Skin of body (tissue), 2 donors: ENCODE data around the gene CSTPP1. TPM values are rescaled to one million over a fixed set of nuclear protein-coding genes. Genes with fewer than 3 reads are reported as not detected.
"Not testable (repeated sequence)": the region's sequence is repeated elsewhere in the genome, so short reads cannot be mapped to it uniquely, and the experiment has no call there.

Experiments used
- DNase-seq: peaks from one replicate; lab custom pipeline; 2025; lab: John Stamatoyannopoulos, UW
- total RNA-seq: library from RNA; depleted of rRNA; stranded (reverse); fragments of >200 nt; gene quantifications from one replicate; pipeline ENCODE4 v1.2.3, GENCODE V29; 2014

CSTPP1 gene
- total RNA-seq, 1 donor from 2014 or later = 20.7 TPM

DNA sequence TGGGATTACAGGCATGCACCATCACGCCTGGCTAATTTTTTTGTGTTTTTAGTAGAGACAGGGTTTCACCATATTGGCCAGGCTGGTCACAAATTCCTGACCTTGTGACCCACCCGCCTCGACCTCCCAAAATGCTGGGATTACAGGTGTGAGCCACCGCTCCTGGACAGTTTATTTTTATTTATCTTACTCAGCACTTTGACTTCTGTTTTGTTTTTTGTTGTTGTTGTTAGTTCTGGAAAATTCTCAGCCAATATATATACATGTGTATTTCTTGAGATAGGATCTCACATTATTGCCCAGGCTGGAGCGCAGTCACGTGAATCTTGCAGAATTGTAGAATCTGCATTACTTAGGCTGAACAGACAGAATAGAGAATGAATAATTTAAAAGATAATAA, 107.6 kb downstream of the CSTPP1 start:
- no peak for DNase-seq

DNA sequence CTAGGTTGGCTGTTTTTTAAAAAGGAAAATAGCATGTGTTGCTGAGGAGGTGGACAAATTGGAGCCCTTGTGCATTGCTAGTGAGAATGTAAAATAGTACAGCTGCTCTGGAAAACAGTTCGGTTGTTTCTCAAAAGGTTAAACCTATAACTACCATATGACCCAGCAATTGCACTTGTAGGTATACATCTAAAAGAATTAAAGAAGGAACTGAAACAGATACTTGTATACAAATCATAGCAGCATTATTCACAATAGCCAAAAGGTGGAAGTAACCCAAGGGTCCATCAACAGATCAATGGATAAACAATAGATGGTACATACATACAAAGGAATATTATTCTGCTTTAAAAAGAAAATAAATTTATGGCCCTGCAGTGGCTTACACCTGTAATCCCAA, 111.4 kb downstream of the CSTPP1 start:
- DNase-seq = no peak

DNA sequence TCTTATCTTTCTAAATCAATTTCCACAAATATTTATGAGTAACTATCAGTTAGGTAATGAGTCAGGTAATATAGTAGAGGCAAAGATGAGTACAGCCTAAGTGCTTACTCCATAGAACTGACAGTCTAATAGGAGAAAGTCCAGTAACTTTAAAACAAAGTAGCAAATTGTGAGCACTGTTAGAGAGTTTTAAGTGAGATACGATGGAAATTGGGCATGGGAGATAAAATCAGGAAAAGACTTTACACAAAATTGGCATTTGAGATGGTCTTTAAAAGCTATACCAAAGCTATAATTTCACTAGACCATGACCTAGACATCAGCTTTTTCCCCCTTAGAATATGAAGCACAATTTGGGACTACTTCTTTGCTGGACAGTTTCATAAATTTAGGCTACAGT, 113.7 kb downstream of the CSTPP1 start:
- DNase-seq = no peak

DNA sequence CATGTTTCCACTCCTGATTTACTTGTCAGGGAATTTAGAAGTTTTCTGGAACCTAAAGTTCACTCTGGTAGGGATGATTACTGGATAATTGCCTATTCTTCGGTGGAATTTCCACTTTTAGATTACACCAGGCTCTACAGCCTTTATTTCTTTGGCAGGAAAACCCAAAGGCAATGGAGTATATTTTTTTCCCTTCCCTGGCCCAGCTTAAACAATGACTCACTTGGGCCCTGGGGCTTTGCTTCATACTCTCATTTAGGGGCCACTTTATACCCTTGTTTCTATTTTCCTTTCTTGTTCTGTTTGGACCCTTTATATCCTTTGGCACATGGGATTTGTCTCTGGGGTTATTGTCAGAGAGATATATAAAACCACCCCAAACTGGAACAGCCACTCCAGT, 114.7 kb downstream of the CSTPP1 start:
- DNase-seq = peak; percentile 44

DNA sequence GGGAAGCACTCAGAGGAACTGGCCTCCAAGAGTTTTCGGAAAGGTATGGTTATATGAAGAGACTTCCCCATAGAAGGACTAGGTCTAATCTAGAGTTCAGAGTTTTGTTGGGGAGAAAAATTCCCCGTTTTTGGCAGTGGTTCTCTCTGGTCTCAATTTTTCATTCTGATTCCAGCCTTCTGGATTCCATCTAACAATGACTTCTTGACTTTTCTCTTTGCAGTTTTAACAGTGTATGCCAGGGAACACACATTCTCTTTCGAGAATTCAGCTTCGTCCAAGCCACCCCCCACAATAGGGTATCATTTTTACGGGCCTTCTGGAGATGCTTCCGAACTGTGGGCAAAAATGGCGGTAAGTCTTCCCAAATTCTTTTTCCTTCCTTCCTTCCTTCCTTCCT, 115.6 kb downstream of the CSTPP1 start:
- no peak for DNase-seq

DNA sequence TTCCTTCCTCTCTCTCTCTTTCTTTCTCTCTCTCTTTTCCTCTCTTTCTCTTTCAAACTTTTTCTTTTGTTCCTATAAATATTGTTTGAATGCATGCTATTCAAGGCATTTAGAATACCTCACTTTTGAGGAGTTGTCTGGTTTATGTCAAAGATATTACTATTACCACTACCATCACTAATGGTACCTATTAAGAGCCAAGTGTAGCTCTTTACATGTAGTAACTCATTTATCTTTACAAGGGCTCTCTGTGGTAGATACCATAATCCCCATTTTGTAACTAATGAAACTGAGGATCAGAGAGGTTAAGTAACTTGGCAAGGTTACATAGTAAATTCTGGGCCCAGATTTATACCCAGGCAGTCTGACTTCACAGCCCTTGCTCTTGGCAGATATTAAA, 116.0 kb downstream of the CSTPP1 start:
- no peak for DNase-seq

DNA sequence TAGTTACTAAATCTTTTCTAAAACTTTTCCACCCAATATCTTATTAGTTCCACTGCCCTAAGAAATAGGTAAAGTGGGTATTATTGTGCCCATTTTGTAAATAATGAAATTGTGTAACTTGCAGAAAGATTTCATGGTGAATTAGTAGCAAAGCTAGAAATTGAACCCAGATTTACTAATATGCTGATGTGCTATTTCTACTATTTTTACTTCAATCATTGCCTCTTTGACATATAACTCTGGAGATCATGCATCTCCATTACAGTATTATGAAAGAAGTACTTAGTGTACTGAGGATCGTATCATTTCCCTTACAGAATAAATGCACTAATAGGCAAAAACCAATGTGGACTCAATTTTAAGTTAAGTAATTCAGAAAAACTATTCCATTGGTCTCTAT, 119.0 kb downstream of the CSTPP1 start:
- no peak for DNase-seq

DNA sequence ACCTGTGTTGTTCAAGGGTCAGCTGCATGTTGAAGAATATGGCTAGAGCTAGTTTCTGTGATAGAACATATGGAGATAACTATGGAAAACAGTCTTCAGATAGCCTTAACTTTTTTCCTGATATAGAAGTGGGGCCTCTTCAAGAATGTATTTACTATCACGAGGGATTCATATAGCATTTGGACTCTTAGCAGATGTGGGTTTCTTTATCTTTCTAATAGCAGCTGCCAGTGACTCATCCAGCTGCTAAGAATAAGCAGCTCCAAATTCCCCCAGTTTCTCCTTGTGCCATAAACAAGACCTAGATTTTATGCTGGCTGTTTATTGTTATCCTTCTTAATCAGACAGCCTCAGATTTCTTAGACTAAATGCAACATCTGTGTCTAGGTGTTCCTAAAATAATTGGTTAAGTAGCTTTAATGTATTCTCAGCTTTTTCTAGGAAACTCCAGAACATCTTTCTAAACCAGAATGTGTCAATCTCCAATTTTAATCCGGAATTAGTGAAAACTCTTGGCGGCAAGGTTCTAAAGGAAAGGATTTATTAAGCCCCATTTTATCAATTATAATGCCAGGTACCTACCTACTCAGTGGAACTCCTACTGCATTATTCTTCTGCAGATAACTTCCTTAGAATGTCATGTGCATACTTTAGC, 119.8 kb downstream of the CSTPP1 start:
- DNase-seq = peak; percentile 62

DNA sequence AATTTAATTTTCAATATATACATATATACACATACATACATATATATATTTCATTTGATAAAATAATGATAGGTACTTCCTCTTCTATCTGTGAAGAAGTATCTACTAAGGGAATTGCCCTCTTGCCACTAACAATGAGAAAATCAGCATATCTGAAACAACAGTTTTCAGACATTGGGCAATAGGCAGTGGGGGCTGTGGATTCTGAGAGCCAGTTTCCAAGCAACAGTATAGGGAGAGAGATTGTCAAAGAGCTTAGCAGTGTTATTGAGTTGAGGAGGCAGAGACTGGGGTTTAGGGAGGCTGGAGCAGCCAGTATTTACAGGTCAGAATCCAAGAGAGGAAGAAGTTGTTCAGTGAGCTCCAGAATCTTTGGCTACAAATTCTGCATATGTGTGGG, 120.8 kb downstream of the CSTPP1 start:
- no peak for DNase-seq

DNA sequence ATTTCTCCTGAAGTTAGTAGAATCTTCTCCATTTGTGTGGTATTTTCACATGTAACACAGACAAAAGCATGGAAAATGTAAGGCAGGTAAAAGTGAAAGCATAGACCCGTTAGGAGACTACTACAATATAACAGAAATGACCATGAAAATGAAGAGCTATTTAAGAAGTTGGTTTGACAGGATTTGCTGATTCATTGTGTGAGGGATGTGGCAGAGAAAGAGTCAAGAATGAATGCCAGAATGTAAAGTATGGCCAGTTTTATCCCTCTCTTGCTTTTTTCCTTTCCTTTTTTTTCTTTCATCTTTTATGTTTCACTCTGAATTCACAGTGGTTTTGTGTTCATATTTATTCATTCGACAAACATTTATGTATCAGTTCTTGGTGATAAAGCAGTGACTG, 124.2 kb downstream of the CSTPP1 start:
- DNase-seq = no peak

DNA sequence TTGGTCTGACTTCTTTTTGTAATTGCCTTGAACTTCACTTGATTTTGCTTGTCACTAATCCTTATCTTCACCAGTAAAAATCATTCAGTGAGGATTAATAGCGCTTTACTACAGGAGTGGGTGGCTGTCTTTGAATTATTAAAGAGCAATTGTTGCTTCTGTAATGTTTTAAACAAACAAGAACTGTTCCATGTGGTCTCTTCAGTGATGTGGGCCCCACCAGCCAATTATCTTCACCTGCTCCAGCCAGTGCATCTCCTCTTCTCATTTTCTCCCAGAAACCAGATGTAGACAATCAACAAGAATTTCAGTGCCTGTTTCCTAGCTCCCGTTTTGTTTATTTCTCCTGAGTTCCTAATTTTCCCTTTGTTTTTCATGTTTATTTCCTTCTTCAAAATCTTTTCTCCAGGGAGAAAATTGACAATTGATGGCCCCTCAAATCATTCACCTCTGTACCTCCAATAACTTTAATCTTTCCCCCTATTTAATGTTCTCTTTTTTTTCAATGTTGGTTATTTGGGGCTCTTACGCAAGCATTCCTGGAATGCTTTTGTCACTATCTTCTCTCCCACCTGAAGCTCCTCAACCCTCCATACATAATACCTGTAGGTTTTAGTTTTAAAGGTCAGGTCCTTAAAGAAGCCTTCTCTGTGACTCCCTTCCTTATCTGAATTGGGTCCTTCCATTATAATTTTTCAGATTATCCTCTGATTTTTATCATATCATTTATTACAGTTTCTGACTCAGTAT, 125.0 kb downstream of the CSTPP1 start:
- no peak for DNase-seq

DNA sequence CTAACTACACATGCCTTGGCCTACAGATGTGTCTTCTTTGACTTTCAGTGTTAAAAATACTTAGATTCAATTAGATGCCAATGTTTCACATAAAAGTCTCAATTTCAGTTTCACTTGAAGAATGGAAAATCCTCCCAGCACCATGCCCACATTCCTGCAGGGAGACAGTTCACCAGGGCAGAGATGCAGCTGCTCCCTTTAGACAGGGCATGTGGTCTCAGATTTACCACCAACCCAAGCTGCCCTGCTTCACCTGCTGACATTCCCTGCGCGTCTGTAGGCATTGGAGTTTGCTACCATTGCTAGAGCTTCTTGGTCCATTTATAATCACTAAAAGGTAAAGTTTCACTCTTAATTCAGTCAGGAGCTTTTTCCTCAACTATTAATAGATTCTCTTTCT, 126.2 kb downstream of the CSTPP1 start:
- no peak for DNase-seq

DNA sequence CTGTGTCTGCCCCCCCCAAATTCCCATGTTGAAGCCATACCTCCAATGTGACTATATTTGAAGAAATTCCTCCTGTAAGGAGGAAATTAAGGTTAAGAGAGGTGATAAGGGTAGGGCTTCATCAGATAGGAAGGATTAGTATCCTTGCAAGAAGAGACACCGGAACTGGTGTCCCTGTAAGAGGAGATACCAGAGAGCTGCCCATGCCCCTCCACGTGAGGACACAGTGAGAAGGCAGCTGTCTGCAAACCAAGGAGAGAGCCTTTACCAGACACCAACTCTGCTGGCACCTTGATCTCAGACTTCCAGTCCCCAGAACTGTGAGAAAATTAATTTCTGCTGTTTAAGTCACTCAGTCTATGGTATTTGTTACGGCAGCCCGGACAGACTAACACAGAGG, 130.8 kb downstream of the CSTPP1 start:
- DNase-seq = no peak

DNA sequence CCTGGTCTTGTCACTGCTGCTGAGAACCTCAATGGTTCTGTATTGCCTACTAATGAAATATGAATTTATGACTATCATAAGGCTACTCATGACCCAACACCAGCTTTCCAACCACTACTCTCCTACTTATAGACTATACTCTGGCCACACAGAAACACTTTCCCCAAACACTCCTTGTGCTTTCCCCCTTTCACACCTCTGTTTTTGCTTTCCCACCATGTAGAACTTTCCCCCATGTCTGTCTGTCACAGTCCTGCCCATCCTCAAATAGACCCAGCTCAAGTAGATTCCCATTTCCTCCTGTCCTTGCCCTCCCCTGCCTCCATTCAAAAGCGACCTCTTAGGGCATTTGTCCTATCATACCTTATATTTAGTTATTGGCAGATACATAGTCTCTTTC, 134.2 kb downstream of the CSTPP1 start:
- DNase-seq = no peak

DNA sequence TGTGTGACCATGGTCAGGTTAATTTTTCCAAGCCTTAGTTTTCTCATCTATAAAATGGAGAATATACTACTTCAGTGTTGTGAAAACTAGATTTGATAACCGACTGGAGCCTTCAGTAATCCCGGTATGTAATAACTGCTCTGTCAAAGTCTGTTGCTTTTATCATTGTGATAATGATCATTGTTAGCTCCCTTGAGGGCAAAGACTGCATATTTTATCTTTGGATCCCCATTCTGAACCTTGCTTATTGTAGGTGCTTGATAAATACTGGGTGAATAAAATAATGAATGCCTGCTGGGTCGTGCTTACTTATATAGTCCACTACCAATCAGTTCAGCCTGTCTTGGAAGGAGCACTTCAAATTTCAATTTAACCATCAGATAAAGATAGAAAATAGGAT, 134.8 kb downstream of the CSTPP1 start:
- no peak for DNase-seq

DNA sequence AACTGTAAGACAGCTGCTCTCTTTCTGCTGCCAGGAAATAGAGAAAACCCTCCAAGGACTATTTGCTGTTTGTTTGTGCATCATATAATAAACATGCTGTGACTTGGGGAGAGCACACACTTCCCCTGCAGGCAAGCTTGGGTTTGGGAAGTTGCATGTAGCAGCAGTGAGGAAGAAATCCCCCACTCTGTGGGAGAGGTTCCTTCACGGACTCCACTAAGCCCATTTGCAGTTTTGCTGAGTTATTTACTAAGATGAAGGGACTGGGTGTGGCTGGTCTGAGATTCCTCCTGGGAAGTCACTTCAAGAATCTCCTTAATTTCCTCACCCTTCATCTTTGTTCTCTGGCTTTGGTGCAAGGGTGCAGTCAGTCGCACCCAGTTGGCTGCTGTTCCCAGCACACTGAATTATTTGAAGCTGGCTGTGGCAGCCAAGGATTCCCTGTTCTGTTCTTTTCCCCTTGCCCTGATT, 135.3 kb downstream of the CSTPP1 start:
- DNase-seq = peak; percentile 81

DNA sequence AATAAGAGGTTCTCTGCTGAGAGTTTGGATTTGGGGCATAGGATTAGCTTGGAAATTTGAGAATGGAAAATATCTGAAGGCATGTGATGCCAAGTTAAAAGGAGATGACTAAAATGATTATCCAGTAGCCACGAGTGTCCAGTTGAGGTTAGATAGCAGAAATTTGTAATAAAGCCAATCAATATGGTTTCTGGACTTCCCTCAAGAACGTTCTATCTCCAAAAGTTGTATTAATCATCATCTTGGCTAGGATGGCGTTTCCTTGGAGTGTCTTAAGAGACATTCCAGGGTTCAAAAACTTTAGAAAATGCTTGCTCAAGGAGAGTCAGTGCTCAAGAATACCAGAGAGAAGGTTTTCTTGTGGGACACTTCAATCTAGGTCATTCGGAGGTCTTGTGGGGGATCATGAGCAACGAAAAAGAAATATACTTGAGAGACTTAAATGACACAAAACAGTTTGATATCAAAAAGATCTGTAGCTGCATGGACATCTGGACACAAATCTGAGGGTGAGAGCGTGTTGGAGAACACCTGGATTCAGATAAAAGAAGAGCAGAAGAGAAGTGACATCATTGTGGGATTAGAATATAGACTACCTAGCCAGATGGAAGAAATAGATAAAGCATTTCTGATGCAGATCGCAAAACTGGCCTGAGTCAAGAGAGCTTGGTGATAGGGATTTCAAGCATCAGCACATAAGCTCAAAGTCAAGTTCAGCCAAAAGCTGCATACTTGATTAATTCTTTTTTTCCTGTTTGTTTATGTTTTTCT, 142.4 kb downstream of the CSTPP1 start:
- DNase-seq = no peak

DNA sequence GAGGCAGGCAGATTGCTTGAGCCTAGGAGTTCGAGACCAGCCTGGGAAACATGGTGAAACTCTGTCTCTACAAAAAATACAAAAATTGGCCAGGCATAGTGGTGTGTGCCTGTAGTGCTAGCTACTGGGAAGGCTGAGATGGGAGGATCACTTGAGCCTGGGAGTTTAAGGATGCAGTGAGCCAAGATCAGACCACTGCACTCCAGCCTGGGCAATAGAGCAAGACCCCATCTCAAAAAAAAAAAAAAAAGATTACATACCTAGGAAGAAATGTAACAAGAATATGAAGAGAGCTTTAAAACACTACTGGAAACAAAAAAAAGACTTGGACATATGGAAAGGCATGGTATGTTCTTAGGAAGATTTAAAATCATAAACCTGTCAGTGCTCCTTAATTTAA, 144.2 kb downstream of the CSTPP1 start:
- not testable (repeated sequence) for DNase-seq

DNA sequence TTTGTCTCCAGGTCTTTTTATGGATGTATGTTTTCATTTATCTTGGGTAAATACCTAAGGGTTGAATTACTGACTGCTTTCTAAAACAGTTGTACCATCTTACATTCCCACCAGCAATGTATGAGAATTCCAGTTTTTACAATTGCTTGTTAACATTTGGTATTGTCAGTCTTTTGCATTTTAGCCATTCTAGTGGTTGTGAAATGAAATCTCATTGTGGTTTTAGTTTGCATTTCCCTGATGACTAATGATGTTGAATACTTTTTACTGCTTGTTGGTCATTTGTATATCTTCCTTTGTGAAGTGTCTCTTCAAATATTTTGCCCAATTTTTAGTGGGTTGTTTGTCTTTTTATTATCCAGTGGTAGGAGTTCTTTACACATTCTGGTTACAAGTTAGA, 147.4 kb downstream of the CSTPP1 start:
- no peak for DNase-seq

DNA sequence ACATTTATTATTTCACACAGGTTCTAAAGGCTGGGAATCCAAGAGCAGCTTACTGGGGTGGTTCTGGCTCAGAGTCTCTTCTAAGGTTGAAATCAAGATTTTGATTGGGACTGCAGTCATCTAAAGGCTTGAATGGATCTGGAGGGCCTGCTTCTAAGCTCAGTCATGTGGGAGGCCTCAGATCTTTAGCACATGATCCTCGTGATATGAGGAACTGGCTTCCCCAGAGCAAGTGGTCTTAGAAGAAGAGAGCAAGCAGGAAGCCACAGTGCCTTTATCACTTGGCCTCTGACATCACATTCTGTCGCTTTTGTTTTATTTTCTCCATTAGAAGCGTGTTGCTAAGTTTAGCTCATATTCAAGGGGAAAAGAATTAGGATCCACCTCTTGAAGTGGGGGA, 151.2 kb downstream of the CSTPP1 start:
- no peak for DNase-seq

DNA sequence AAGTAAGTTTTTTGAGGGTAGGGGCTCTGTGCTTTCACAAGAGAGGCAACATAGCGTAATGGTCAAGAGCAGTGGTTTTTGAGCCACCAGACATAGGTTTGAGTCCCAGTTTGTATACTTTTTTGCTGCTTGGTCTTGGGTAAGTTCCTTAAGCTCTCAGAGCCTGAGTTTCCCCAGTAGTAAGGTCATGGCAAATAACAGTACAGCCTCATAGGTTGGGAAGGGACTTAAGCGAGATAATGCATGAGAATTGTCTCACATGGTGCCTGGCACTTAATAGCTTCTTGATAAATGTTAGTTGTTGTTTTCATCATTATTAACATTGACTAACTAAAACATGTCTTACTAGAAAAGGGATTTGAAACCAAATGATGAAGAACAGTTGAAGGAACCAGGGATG, 157.0 kb downstream of the CSTPP1 start:
- DNase-seq = no peak

DNA sequence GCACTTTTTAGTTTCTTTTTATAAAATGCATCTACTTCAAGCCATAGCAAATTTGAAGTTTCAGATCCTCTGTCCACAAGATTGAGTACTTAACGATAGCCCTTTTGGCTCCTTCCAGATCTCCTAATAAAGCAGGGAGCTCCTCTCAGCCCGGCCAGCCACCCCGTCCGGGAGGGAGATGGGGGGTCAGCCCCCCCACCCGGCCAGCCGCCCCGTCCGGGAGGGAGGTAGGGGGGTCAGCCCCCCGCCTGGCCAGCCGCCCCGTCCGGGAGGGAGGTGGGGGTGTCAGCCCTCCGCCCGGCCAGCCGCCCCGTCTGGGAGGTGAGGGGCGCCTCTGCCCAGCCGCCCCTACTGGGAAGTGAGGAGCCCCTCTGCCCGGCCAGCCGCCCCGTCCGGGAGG, 160.3 kb downstream of the CSTPP1 start:
- not testable (repeated sequence) for DNase-seq
